Raji (cell line): Measurements from ENCODE around the gene TFAP2B.

Experiments used
- POLR2A ChIP-seq: IDR thresholded peaks from 2 replicates; pipeline ENCODE4 v1.6.1; 2011; ENCODE audit warnings: low read depth, low read length, control low read depth; ENCODE audit not compliant: insufficient read depth

TFAP2B gene

GRCh38 chr6:50819904-50820868 lies 1.5 kb downstream of the TFAP2B start:
- TF ChIP-seq POLR2A: no peak

GRCh38 chr6:50820869-50821264 lies 2.2 kb downstream of the TFAP2B start:
- TF ChIP-seq POLR2A: no peak

GRCh38 chr6:50821441-50822077 lies 2.9 kb downstream of the TFAP2B start:
- TF ChIP-seq POLR2A: no peak

GRCh38 chr6:50822078-50822476 lies 3.4 kb downstream of the TFAP2B start:
- no peak for TF ChIP-seq POLR2A

GRCh38 chr6:50823094-50823920 lies 4.6 kb downstream of the TFAP2B start:
- TF ChIP-seq POLR2A: no peak

- no peak for TF ChIP-seq POLR2A
Observed at GRCh38 chr6:50824552-50824951, 5.9 kb downstream of the TFAP2B start.

GRCh38 chr6:50825375-50826036 lies 6.8 kb downstream of the TFAP2B start:
- no peak for TF ChIP-seq POLR2A

GRCh38 chr6:50826037-50826761 lies 7.5 kb downstream of the TFAP2B start:
- no peak for TF ChIP-seq POLR2A

GRCh38 chr6:50826803-50827202 lies 8.1 kb downstream of the TFAP2B start:
- TF ChIP-seq POLR2A: no peak

- TF ChIP-seq POLR2A: no peak
Observed at GRCh38 chr6:50829049-50829448, 10.4 kb downstream of the TFAP2B start.

- no peak for TF ChIP-seq POLR2A
Observed at GRCh38 chr6:50829898-50830444, 11.3 kb downstream of the TFAP2B start.

- no peak for TF ChIP-seq POLR2A
Observed at GRCh38 chr6:50831186-50831585, 12.5 kb downstream of the TFAP2B start.

GRCh38 chr6:50832912-50833311 lies 14.2 kb downstream of the TFAP2B start:
- TF ChIP-seq POLR2A: no peak

- no peak for TF ChIP-seq POLR2A
Observed at GRCh38 chr6:50834929-50835410, 16.3 kb downstream of the TFAP2B start.
